Sigmoid colon (tissue), 7 donors: Measurements from ENCODE around the gene MOK. TPM values are rescaled to one million over a fixed set of nuclear protein-coding genes. Genes with fewer than 3 reads are reported as not detected.
A peak's percentile ranks its signal among the peaks of the same experiment; 100 is the strongest.

Experiments
- DNase-seq: peaks from one replicate; pipeline ENCODE4 v3.0.0-alpha.2; 2019
- H3K27ac ChIP-seq, 4 donors: fragments of 200-600 bp; sonication (generic); one replicate each; pipeline ENCODE4 v1.5.1; 2016 to 2019; ENCODE audit warnings: mild to moderate bottlenecking in 1 of 4
- H3K27me3 ChIP-seq, 3 donors: fragments of 200-600 bp; sonication (generic); one replicate each; pipeline ENCODE4 v1.5.1; 2019; ENCODE audit warnings: mild to moderate bottlenecking in 1 of 3
- H3K36me3 ChIP-seq, 4 donors: fragments of 200-600 bp; sonication (generic); one replicate each; pipeline ENCODE4 v1.5.1; 2016 to 2019
- H3K4me1 ChIP-seq, 4 donors: fragments of 200-600 bp; sonication (generic); one replicate each; pipeline ENCODE4 v1.5.1; 2017 to 2019
- H3K4me3 ChIP-seq, 4 donors: fragments of 200-600 bp; sonication (generic); one replicate each; pipeline ENCODE4 v1.5.1; 2017 to 2019; ENCODE audit warnings: mild to moderate bottlenecking in 2 of 4, moderate library complexity in 1 of 4
- H3K9me3 ChIP-seq, 4 donors: fragments of 200-600 bp in 3 of 4; sonication (generic) in 3 of 4; one replicate each; pipeline versions ENCODE4 v1.5.1 to v1.6.1; 2013 to 2019
- EP300 ChIP-seq, 4 donors: sonication (generic); formaldehyde crosslinking; IDR thresholded peaks; one replicate each; pipeline ENCODE4 v1.6.1; 2017; ENCODE audit warnings: antibody characterized with exemption in 4 of 4
- POLR2A ChIP-seq, 2 donors: fragments of 450-650 bp; IDR thresholded peaks; one replicate each; pipeline ENCODE4 v1.6.1; 2016; ENCODE audit warnings: antibody characterized with exemption in 2 of 2, mild to moderate bottlenecking in 2 of 2, moderate library complexity in 2 of 2
- POLR2AphosphoS5 ChIP-seq, 4 donors: sonication (generic); formaldehyde crosslinking; IDR thresholded peaks; one replicate each; pipeline ENCODE4 v1.6.1; 2017; ENCODE audit warnings: antibody characterized with exemption in 4 of 4
- WGBS, 2 donors: extraction: QIAGEN DNeasy Blood & Tissue Kit; methylation state at CpG; one replicate each; pipeline ENCODE4 v1.1.7; 2013; 5-methylcytosine and 5-hydroxymethylcytosine counted together
- intact Hi-C: fragments of 100-400 bp; cut with DNase I; formaldehyde crosslinking; loops from one replicate; pipeline ENCODE4 v1.15.1; 2023
- polyA plus RNA-seq, 3 donors: library from polyadenylated mRNA; stranded (reverse); fragments of 200-250 nt; gene quantifications; one replicate each; pipeline ENCODE4 v1.2.3, GENCODE V29; 2013
- total RNA-seq, 4 donors: library from RNA; depleted of rRNA; stranded (reverse); fragments of >200 nt; gene quantifications; one replicate each; pipeline ENCODE4 v1.1.0, GENCODE V29; 2016
- TF ChIP-seq, protein P1 (sequence below), 4 experiments: fragments of 450-650 bp in 3 of 4; fragments of 200-600 bp in 1 of 4; IDR thresholded peaks; one replicate each; pipeline ENCODE4 v1.5.1; 2016 to 2019; ENCODE audit warnings: antibody characterized with exemption in 4 of 4, mild to moderate bottlenecking in 3 of 4, moderate library complexity in 2 of 4
- donor health status: healthy with polysubstance abuse.
- donor health status: Bipolar disorder and iron deficiency.
- donor health status: healthy.

MOK gene
- total and polyA plus RNA-seq, 7 donors = 1.8 to 17.2 (median 9.4) TPM

DNA sequence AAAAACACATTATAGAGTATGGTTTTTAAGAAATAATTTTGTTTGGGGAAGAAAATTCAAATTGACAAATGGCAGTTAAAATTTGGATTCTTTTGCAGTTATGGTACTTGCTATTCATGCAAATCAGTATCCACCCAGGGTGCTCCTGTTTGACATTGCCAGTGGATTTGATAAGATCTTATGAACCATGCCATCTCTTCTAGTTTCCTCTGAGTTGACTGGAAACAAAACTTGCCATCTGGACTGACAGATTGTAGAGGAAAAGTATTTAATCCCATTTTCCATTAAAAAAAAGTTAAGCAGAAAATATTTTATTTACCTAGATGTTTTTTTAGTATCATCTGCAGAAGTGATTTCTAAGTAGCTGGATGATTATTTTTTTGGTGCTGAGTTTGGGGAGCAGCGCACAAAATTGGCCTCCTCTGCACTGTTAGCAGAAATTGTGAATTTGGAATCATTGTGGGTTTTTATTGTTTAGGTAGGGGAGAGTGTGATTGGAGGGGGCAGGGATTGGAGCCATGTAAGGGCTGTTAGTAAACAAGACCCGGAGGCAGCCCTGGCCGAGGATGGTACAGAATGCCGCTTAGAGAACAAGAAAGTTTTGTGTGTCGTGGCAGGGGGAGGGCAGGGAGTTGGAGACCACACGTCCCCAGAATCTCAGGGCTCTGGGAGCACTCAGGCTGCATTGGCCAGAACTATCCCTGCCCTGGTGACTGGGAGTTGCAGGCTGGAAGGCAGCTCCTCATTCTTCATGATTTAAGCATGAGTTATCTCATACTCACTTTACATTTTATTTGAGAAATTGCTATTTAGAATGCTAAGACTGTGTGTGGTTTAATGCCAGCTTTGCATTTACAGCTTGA, 108.7 kb downstream of the MOK start:
- no peak overlapping the region for H3K4me3 ChIP-seq
- intact Hi-C loops = no loop called here
- no peak overlapping the region for H3K27ac ChIP-seq
- peaks cover 0 to 20% (median 9%) of the 10 kb centered on the region in 4 donors for H3K4me1 ChIP-seq
- no peaks in the 10 kb centered on the region for H3K27me3 ChIP-seq
- H3K36me3 ChIP-seq = peaks cover 0 to 27% (median 2%) of the 10 kb centered on the region in 4 donors
- no peaks in the 10 kb centered on the region for H3K9me3 ChIP-seq
- peak in 1 of 4 donors; percentile 7 for TF ChIP-seq POLR2AphosphoS5 (IDR thresholded peaks at IDR 0.05)
- TF ChIP-seq POLR2A (IDR thresholded peaks at IDR 0.05) = no peak
- TF ChIP-seq EP300 (IDR thresholded peaks at IDR 0.05) = no peak
- 89 to 95% methylated on average over 6 of the region's 6 CpGs for WGBS, 2 donors
- peak; percentile 50 for DNase-seq

- Histone ChIP-seq H3K36me3 (peaks cover 0 to 27% (median 2%) of the 10 kb centered on the region in 4 donors), H3K9me3 (no peaks in the 10 kb centered on the region), H3K27ac (no peak overlapping the region), H3K4me3 (no peak overlapping the region), H3K4me1 (peaks cover 0 to 20% (median 9%) of the 10 kb centered on the region in 4 donors), H3K27me3 (no peaks in the 10 kb centered on the region)
- no peak for DNase-seq
- TF ChIP-seq, protein P1, sequence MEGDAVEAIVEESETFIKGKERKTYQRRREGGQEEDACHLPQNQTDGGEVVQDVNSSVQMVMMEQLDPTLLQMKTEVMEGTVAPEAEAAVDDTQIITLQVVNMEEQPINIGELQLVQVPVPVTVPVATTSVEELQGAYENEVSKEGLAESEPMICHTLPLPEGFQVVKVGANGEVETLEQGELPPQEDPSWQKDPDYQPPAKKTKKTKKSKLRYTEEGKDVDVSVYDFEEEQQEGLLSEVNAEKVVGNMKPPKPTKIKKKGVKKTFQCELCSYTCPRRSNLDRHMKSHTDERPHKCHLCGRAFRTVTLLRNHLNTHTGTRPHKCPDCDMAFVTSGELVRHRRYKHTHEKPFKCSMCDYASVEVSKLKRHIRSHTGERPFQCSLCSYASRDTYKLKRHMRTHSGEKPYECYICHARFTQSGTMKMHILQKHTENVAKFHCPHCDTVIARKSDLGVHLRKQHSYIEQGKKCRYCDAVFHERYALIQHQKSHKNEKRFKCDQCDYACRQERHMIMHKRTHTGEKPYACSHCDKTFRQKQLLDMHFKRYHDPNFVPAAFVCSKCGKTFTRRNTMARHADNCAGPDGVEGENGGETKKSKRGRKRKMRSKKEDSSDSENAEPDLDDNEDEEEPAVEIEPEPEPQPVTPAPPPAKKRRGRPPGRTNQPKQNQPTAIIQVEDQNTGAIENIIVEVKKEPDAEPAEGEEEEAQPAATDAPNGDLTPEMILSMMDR (IDR thresholded peaks at IDR 0.05) = no peak
- no peak for TF ChIP-seq EP300 (IDR thresholded peaks at IDR 0.05)
- intact Hi-C loops = no loop called here
- WGBS, 2 donors = 79 to 88% methylated on average over 1 of the region's 1 CpG
Measured at GRCh38 chr14:102195446-102195845, 109.5 kb downstream of the MOK start.

GRCh38 chr14:102194856-102195255, 110.1 kb downstream of the MOK start:
- Histone ChIP-seq H3K4me1 (peaks cover 0 to 20% (median 9%) of the 10 kb centered on the region in 4 donors), H3K36me3 (peaks cover 0 to 24% (median 2%) of the 10 kb centered on the region in 4 donors), H3K9me3 (no peaks in the 10 kb centered on the region), H3K4me3 (no peak overlapping the region), H3K27me3 (no peaks in the 10 kb centered on the region), H3K27ac (no peak overlapping the region)
- no peak for TF ChIP-seq POLR2A (IDR thresholded peaks at IDR 0.05)
- TF ChIP-seq POLR2AphosphoS5 (IDR thresholded peaks at IDR 0.05) = no peak
- TF ChIP-seq EP300 (IDR thresholded peaks at IDR 0.05) = no peak
- TF ChIP-seq, protein P1 (IDR thresholded peaks at IDR 0.05) = no peak
- peak; percentile 6 for DNase-seq
- WGBS, 2 donors = 81 to 89% methylated on average over 4 of the region's 4 CpGs
- intact Hi-C loops = no loop called here

GRCh38 chr14:102192840-102193502, 112.0 kb downstream of the MOK start:
- Histone ChIP-seq H3K36me3 (peaks cover 0 to 6% (median 0%) of the 10 kb centered on the region in 4 donors), H3K4me3 (no peak overlapping the region), H3K27ac (no peak overlapping the region), H3K27me3 (no peaks in the 10 kb centered on the region), H3K9me3 (no peaks in the 10 kb centered on the region), H3K4me1 (peaks cover 0 to 25% (median 14%) of the 10 kb centered on the region in 4 donors)
- no peak for TF ChIP-seq POLR2AphosphoS5 (IDR thresholded peaks at IDR 0.05)
- no peak for TF ChIP-seq POLR2A (IDR thresholded peaks at IDR 0.05)
- TF ChIP-seq, protein P1 (IDR thresholded peaks at IDR 0.05) = no peak
- no peak for TF ChIP-seq EP300 (IDR thresholded peaks at IDR 0.05)
- intact Hi-C loops = no loop called here
- peak; percentile 57 for DNase-seq
- WGBS, 2 donors = 92 to 93% methylated on average over 13 of the region's 13 CpGs

DNA sequence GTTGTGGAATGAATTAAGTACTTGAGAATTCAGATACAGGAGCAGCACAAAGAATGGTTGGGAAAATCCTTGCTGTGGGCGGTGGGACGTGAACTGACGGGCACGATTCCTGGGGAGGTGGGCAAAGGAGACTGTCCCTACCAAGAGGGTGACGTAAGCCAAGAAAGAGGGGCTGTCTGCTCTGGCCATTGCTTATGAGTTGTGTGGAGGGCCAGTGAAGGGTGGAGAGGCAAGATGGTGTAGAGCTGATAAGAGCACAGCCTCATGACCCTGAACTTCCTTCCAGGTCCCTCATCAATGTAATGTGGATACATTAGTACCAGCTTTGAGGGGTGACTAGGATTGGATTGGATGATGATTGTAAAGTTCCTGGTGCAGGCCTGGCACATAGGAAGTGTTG, 115.1 kb downstream of the MOK start:
- Histone ChIP-seq H3K4me1 (peaks cover 0 to 33% (median 28%) of the 10 kb centered on the region in 4 donors), H3K4me3 (no peak overlapping the region), H3K36me3 (no peaks in the 10 kb centered on the region), H3K27me3 (no peaks in the 10 kb centered on the region), H3K27ac (no peak overlapping the region), H3K9me3 (no peaks in the 10 kb centered on the region)
- intact Hi-C loops = no loop called here
- TF ChIP-seq EP300 (IDR thresholded peaks at IDR 0.05) (no peak), POLR2A (IDR thresholded peaks at IDR 0.05) (no peak), POLR2AphosphoS5 (IDR thresholded peaks at IDR 0.05) (no peak)
- TF ChIP-seq, protein P1 (IDR thresholded peaks at IDR 0.05) = no peak
- DNase-seq = no peak
- WGBS, 2 donors = 97 to 98% methylated on average over 5 of the region's 5 CpGs
